ENCODE results near the gene MDP1. TPM values are rescaled to one million over a fixed set of nuclear protein-coding genes. Genes with fewer than 3 reads are reported as not detected.

MDP1 gene
- total RNA-seq, 1 donor from 2014 or later, result 18.4 TPM

DNA sequence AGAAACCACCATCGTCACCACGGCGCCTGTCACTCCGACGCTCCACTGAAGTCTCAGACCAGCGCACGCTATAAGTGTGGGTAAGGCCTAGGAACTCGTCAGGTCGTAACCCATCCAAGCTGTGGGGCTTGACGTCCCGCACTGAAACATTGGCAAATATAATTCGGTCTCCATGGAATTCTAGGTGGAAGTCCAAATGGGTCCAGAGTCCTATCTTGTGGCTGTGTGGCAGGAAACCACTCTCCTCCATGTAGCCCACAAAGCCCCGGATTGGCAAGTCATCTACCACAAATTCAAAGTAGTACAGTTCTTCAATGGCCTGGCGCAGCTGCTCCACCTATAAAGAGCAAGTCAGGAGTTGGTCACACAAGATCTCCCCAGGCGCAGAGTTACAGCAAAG lies 22.9 kb downstream of the MDP1 start:
- Mint-ChIP-seq H3K4me1 (peaks cover 29% of the 10 kb centered on the region), H3K27me3 (ENCODE audit: low read depth) (no peaks in the 10 kb centered on the region), H3K27ac (no peak overlapping the region), H3K4me3 (no peak overlapping the region), H3K36me3 (peaks cover 20% of the 10 kb centered on the region), H3K9me3 (no peaks in the 10 kb centered on the region)
- DNase-seq (ENCODE audit: low spot score in 2 of 2, unreplicated experiment in 2 of 2), result no peak
- no peak for TF ChIP-seq CTCF (IDR thresholded peaks at IDR 0.05; ENCODE audit: unreplicated experiment)

GRCh38 chr14:24190416-24190815 lies 25.4 kb downstream of the MDP1 start:
- H3K9me3 Mint-ChIP-seq, result no peaks in the 10 kb centered on the region
- H3K4me3 Mint-ChIP-seq, result no peak overlapping the region
- TF ChIP-seq CTCF (IDR thresholded peaks at IDR 0.05; ENCODE audit: unreplicated experiment), result no peak
- no peaks in the 10 kb centered on the region for H3K27me3 Mint-ChIP-seq (ENCODE audit: low read depth)
- peaks cover 20% of the 10 kb centered on the region for H3K36me3 Mint-ChIP-seq
- no peak overlapping the region for H3K27ac Mint-ChIP-seq
- no peak for DNase-seq (ENCODE audit: low spot score in 2 of 2, unreplicated experiment in 2 of 2)
- H3K4me1 Mint-ChIP-seq, result peaks cover 28% of the 10 kb centered on the region

DNA sequence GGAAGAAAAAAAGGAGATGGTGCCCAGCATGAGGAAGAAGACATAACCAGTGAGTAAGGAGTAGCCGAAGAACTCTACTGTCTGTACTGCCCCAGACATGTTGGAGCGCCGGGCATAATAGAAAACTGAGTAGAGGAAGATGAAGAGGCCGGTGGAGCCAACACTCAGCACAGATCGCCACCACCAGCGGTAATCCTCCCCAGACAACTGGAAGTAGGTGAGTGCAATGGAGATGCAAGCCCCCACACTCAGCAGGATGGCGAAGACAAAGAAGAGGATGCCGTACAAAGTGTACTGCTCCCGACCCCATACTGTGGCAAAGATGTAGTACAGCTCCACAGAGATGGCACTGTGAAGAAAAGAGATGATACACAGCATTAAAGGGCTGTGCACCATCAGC lies 26.4 kb downstream of the MDP1 start:
- Mint-ChIP-seq H3K4me1 (peaks cover 23% of the 10 kb centered on the region), H3K9me3 (no peaks in the 10 kb centered on the region), H3K27me3 (ENCODE audit: low read depth) (no peaks in the 10 kb centered on the region), H3K27ac (peak overlapping the region; percentile 93), H3K36me3 (peaks cover 20% of the 10 kb centered on the region), H3K4me3 (peak overlapping the region; percentile 87)
- DNase-seq (ENCODE audit: low spot score in 2 of 2, unreplicated experiment in 2 of 2), result no peak
- no peak for TF ChIP-seq CTCF (IDR thresholded peaks at IDR 0.05; ENCODE audit: unreplicated experiment)

- Mint-ChIP-seq H3K27me3 (ENCODE audit: low read depth) (no peaks in the 10 kb centered on the region), H3K4me3 (peak overlapping the region; percentile 87), H3K36me3 (peaks cover 20% of the 10 kb centered on the region), H3K9me3 (no peaks in the 10 kb centered on the region), H3K4me1 (peaks cover 19% of the 10 kb centered on the region), H3K27ac (peak overlapping the region; percentile 93)
- no peak for TF ChIP-seq CTCF (IDR thresholded peaks at IDR 0.05; ENCODE audit: unreplicated experiment)
- DNase-seq (ENCODE audit: low spot score in 2 of 2, unreplicated experiment in 2 of 2), result no peak
These were observed 26.8 kb downstream of the MDP1 start for GRCh38 chr14:24189059-24189375.

GRCh38 chr14:24188251-24189058 lies 27.4 kb downstream of the MDP1 start, which contains the start of gene IPO4:
TSS of gene IPO4 (minus strand) at chr14:24188816. CDS start at chr14:24188787, 29 bp downstream.
- TF ChIP-seq CTCF (IDR thresholded peaks at IDR 0.05; ENCODE audit: unreplicated experiment), result no peak
- no peaks in the 10 kb centered on the region for H3K9me3 Mint-ChIP-seq
- peak within 1 kb of the TSS; percentile 93 for H3K27ac Mint-ChIP-seq
- H3K36me3 Mint-ChIP-seq, result peaks cover 22% of the 10 kb centered on the region
- H3K4me3 Mint-ChIP-seq, result peak within 1 kb of the TSS; percentile 87
- H3K4me1 Mint-ChIP-seq, result peaks cover 17% of the 10 kb centered on the region
- no peaks in the 10 kb centered on the region for H3K27me3 Mint-ChIP-seq (ENCODE audit: low read depth)
- peak; percentile 85 to 91 for DNase-seq (ENCODE audit: low spot score in 2 of 2, unreplicated experiment in 2 of 2)
